Measurements from ENCODE around the gene ARHGAP35.
"Not testable (repeated sequence)": the region's sequence is repeated elsewhere in the genome, so short reads cannot be mapped to it uniquely, and the experiment has no call there.

ARHGAP35 gene

DNA sequence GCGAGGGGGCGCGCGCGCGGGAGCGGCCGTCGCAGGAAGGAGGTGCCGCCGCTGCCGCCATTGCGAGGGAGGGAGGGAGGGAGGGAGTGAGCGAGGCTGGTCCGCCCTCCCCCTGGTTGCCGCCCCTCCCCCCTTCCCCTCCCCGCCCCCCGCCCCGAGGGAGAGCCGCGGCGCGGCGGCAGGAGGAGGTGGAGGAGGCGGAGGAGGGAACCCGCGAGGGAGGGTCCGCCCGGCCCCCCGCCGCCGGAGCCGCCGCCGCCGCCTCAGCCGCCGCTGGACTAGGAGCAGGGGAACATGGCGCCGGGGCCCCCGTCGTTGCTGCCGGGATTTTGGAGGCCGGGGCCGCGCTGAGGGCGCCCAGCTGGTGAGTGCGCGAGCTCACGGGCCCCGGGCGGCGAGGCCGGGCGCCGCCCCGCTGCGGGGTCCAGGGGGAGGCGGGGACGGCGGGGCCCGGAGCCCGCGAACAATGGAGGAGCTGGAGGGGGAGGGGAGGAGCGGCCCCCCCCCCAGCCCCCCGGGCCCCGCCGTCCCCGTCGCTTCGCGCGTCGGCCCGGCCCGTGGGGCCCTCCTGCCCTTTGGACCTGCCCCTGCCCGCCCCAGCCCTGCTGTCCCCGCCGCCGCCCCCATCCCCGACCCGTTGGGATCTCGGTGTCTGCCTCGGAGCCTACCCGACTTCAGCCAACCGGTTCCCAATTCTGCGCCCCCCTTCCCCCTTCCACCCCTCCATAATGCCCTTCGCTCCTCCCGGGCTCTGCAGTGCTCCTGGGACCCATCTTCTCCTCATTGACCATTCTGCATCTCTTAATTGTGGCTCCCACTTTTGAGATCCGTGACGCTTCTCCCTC, at the start of gene ARHGAP35:
Gene ARHGAP35 (plus strand): TSS at position 152 of the 845 bp plus-strand sequence. CDS start 57,679 bp downstream, outside the sequence.
- peak; percentile 19 for DNase-seq

DNA sequence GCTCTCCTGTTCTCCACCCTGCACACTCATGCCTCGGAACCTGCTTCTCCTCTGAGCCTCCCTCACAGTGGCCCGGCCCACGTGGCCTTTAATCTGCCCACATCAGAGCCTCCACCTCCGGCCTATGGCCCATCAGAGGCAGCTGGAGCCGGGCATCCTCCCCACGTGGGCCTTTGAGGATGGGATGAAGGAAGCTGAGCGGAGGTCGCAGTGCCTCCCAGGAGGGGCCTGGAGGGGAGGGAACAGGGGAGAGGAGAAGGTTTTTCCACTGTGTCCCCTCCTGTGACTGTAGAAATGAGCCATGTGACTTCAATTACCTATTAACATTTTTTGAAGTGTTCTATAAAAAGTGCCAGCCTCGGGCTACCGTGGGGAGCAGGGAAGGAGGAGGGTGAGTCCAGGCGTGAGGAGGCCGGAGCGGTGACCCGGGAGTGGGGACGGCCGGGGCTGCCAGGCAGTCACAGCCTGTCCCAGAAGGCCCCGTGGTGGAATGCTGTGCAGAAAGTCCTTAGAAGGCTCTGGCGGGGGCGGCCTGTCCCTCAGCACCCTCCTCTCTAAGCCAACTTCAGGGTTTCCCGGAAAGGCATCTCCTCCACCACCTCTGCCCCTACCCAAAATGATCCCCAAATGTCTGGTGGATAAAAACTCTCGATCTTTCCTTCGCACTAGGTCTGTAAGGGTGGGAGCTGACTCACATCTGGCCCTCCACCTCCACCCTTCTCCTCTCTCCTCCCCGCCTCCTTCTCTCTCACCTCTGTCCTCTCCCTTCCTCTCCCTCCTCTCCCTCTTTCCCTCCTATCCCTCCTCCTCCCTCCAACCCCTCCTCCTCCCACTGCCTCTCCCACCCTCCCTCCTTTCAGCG, 47.6 kb upstream of the ARHGAP35 start:
- no peak for DNase-seq

- DNase-seq = no peak
These were observed 46.9 kb upstream of the ARHGAP35 start for GRCh38 chr19:46813839-46814358.

DNA sequence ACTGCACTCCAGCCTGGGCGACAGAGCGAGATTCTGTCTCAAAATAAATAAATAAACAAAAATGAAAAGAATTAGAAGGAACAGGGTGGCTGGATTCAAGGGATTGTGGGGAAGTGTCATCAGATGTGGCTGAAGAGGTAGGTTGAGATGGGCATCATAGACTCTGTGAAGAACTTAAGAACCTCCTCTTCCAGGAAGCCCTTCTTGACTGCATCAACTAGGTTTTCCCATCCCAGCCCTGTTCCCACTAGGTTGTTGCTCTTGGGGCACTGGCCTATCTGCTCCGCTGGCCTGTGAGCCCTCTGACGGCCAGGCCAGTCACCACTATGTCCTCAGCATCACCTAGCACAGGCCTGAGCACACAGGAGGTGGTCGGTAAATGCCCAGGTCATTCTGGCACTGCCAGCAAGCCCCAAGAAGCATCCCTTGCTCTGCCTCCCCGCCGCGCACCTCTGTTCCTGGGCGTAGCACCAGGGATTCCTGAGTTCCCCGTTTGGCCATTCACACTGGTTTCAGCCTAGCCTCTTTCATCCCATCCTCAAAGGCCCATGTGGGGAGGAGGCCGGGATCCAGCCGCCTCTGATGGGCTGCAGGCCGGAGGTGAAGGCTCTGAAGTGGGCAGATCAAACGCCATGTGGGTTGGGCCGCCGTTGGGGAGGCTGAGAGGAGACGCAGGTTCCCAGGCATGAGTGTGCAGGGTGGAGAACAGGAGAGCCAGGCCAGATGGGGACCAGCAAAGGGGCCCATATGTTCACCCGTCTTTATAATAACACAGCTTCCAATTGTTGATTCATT, 44.8 kb upstream of the ARHGAP35 start:
- no peak for DNase-seq

GRCh38 chr19:46818812-46819211, 42.0 kb upstream of the ARHGAP35 start:
- DNase-seq = no peak

DNA sequence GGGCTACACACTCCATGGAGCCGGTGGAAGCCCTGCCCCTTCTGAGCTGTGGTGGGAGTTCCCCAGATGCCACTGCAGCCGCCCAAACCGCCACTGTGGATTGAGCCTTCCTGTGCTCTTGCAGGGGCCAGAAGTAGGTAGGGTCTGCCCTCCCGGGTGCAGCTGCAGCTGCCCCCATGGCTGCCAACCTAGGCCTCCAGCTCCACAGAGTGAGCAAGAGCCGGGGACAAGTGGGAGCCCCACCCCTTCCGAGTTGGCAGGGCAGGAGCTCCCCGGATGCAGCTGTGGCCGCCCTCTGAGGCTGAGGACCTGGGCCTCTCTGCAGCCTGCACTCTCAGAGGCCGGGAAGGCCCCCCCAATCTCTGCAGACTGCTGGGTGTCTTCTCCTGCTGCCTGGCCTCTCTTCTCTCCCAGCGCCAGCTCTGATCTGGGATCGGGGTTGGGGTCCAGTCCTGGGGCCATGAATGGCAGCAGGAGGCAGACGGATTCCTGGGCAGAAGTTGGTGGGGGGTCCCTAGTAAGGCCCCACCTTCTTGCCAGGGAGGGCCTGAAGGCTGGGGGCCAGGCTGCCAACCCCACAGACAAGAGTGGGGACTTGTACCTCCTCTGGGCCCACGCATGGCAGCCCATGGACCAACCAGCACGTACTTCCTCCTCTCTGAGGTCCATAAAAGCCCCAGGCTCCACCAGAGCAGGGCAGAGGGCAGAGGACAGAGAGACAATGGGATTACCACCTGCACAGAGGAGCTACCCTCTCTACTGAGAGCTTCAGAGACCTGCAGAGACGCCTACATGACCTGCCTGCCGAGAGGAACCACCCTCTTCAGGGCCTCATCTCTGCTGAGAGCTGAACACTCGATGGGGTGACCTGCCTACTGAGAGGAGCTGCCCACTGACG, 39.0 kb upstream of the ARHGAP35 start:
- DNase-seq = peak; percentile 55

GRCh38 chr19:46822410-46822787, 38.4 kb upstream of the ARHGAP35 start:
- DNase-seq = not testable (repeated sequence)

GRCh38 chr19:46823049-46823448, 37.7 kb upstream of the ARHGAP35 start:
- no peak for DNase-seq

DNA sequence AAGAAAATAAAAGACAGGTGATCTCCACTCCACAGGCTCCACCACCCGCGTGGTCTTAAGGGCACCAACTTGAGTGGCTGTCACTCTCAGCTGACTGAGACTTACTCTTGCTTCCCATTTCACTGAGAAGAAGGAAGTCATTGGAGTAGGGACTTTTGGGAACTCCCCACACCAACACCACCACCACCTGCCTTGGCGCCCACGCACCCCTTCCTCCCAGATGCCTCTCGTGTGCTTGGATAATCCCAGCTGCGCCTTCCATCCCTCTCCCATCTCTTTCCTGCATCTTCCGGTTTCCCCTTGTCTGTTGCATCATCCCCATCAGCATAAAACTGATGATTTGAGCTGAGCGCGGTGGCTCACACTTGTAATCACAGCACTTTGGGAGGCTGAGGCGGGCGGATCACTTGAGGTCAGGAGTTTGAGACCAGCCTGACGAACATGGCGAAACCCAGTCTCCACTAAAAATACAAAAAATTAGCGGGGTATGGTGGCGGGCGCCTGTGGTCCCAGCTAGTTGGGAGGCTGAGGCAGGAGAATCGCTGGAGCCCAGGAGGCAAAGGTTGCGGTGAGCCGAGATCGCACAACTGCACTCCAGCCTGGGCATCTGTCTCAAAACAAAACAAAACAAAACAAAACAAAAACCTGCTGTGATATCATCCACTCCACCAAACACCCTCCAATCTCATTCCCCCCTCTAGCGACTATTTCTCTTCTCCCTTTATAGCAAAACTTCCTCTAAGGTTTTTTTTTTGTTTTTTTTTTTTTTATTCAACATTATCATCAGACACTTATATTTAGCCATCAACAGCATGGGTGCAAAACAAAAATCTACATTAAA, 35.7 kb upstream of the ARHGAP35 start:
- no peak for DNase-seq

DNA sequence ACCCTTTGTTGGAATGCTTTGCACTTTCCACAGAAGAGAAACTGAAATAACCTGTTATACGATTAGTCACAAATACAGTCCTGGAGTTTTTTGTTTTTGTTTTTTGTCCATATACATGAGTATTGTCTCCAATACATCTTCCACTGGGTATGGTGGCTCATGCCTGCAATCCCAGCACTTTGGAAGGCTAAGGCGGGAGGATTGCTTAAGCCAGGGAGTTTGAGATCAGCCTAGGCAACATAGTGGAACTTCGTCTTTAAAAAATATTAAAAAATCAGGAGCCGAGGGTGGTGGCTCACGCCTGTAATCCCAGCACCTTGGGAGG, 35.1 kb upstream of the ARHGAP35 start:
- no peak for DNase-seq

DNA sequence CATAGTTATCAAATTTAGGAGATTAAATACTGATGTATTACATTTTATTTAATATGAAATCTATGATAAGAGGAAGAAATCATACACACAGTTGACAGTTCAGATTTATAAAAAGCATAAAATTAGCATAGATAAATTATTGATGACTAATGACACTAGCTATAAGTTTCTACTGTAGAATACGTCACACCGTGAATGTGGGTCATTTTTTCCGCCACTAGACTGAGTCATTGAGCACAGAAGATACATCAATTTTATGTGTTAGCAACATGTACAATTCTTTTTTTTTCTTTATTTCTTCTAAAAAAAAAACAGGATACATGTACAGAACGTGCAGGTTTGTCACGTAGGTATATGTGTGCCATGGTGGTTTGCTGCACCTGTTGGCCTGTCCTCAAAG, 32.3 kb upstream of the ARHGAP35 start:
- DNase-seq = peak; percentile 66

DNA sequence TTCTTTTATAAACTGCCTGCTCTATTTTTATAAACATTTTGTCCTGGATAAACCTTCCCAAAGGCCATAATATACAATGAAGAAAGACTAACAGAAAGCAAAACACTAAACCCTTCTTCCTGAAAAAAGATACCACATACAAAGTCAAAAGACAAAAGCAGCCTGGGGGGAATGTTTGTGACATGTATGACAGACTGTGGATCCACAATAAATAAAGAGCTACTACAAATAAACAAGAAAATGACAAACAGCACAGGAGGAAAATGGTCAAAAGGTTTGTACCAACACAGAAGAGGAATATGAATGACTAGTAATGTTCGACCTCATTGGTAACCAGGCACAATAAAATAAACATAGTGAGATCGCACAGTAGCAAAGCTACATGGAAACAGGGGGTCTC, 29.9 kb upstream of the ARHGAP35 start:
- no peak for DNase-seq

DNA sequence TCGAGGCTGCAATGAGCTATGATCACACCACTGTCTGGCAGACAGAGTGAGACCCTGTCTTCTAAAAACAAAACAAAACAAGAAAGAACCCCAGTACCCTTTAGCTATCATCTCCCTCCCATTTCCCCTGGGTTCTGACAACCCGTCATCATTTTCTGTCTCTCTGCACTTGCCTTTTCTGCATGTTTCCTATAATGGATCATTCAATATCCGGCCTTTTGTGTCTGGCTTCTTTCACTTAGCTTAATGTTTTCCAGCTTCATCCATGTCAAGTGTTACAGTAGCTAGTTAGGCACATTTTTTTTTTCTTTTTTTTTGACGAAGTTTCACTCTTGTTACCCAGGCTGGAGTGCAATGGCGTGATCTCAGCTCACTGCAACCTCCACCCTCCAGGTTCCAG, 26.7 kb upstream of the ARHGAP35 start:
- DNase-seq = no peak

- no peak for DNase-seq
These were observed 25.8 kb upstream of the ARHGAP35 start for GRCh38 chr19:46834984-46835383.

- DNase-seq = no peak
These were observed 22.6 kb upstream of the ARHGAP35 start for GRCh38 chr19:46838160-46838559.

GRCh38 chr19:46839752-46840497, 20.9 kb upstream of the ARHGAP35 start:
- no peak for DNase-seq

- DNase-seq = peak; percentile 59
These were observed 20.3 kb upstream of the ARHGAP35 start for GRCh38 chr19:46840498-46840942.

DNA sequence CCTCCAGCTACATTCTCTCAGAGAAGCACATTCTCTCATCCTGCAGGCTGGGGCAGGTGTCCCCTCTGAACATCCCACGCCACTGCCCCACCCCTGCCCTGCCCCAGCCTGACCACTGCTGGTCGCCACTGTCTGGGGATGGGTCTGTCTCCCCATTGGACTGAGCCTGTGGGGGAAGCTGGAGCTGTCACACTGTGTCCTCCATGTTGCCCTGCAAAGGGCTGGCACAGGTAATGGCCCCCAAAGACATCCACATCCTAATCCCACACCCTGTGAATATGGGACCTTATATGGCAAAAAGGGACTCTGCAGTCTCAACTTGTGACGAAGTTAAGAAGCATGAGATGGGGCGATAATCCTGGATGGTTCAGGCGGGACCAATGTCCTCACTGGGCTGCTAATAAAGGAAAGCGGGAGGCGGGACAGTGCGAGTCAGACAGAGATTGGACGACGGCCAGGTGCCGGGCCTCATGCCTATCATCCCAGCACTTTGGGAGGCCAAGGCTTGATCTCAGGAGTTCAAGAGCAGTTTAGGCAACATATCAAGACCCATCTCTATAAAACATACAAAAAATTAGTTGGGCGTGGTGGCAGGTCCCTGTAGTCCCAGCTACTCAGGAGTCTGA, 19.2 kb upstream of the ARHGAP35 start:
- no peak for DNase-seq

- DNase-seq = no peak
These were observed 18.0 kb upstream of the ARHGAP35 start for GRCh38 chr19:46842791-46843190.

DNA sequence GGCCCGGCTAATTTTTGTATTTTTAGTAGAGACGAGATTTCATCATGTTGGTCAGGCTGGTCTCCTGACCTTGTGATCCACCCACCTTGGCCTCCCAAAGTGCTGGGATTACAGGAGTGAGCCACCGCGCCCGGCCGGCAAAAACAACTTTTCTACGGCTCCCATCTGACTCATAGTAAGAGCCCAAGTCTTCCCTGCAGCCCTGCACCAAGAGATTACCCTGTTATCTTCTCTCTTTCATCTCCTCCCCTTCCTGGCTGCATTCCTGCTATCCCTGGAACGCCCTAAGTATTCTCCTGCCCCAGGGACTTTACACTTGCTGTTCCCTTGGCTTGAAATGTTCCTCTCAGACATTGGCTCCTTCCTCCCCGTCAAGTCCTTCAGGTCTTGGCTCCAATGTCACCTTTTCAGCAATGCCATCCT, 16.7 kb upstream of the ARHGAP35 start:
- DNase-seq = no peak
